K562 (cell line): ENCODE data around the gene PDZRN4. TPM values are rescaled to one million over a fixed set of nuclear protein-coding genes. Genes with fewer than 3 reads are reported as not detected.

Experiments
- CHD1 ChIP-seq: fragments of 200-600 bp; sonication (generic); IDR thresholded peaks from one replicate; pipeline ENCODE4 v1.6.1; 2012; ENCODE audit warnings: mild to moderate bottlenecking, moderate library complexity, low read length, inconsistent platforms
- CTBP1 ChIP-seq: fragments of 450-650 bp; IDR thresholded peaks from 2 replicates; pipeline ENCODE4 v1.6.1; 2016; ENCODE audit warnings: borderline replicate concordance
- MTA1 ChIP-seq: fragments of 450-650 bp; IDR thresholded peaks from 2 replicates; pipeline ENCODE4 v1.6.1; 2017; ENCODE audit warnings: borderline replicate concordance
- RNF2 ChIP-seq: sonication (generic); IDR thresholded peaks from 2 replicates; pipeline ENCODE4 v1.6.1; 2016
- SMAD3 ChIP-seq: fragments of 450-650 bp; formaldehyde crosslinking; conservative IDR thresholded peaks from 2 replicates; pipeline ENCODE4 v1.4.0; 2020; ENCODE audit warnings: mild to moderate bottlenecking
- SMARCA4 ChIP-seq: fragments of 450-650 bp; IDR thresholded peaks from 2 replicates; pipeline ENCODE4 v1.6.1; 2016
- ZNF311 ChIP-seq: fragments of 250-450 bp; sonication (Bioruptor Pico); IDR thresholded peaks from 2 replicates; pipeline ENCODE4 v1.4.0; 2020; ENCODE audit warnings: mild to moderate bottlenecking, moderate library complexity
- polyA plus RNA-seq, 8 experiments: library from polyadenylated mRNA; depleted of rRNA in 4 of 8; stranded (reverse) in 5 of 8; unstranded in 3 of 8; fragments of >200 nt; fragmentation: Nextera tagmentation in 2 of 8; fragmentation: Illumina TruSeq in 1 of 8; extraction: Ambion mirVana in 2 of 8; extraction: Trizol in 1 of 8; gene quantifications; 2 replicates each; pipeline versions ENCODE4 v1.2.1 to v1.2.3, GENCODE V29; 2011 to 2014; ENCODE audit warnings: inconsistent platforms in 1 of 8, missing spikeins in 1 of 8
- total RNA-seq, 7 experiments: library from RNA; depleted of rRNA in 6 of 7; stranded (reverse); fragments of >200 nt in 6 of 7; fragmentation: Illumina TruSeq in 2 of 7; extraction: Trizol in 2 of 7; gene quantifications; 2 replicates each; pipeline versions ENCODE4 v1.2.1 to v1.2.3, GENCODE V29; 2011 to 2021; ENCODE audit warnings: low replicate concordance in 1 of 7
- TF ChIP-seq, protein P1 (sequence below), 3 experiments: fragments of 200-800 bp in 1 of 3; fragments of 250-450 bp in 1 of 3; fragments of 450-650 bp in 1 of 3; sonication (Bioruptor Pico) in 1 of 3; sonication (Bioruptor generic) in 1 of 3; formaldehyde crosslinking in 1 of 3; IDR thresholded peaks; 2 replicates each; pipeline versions ENCODE4 v1.6.1 to v1.8.0; 2016 to 2022; ENCODE audit warnings: mild to moderate bottlenecking in 2 of 3, missing genetic modification characterization in 2 of 3, missing compliant biosample characterization in 1 of 3, moderate library complexity in 1 of 3
- TF ChIP-seq, protein P2 (sequence below): fragments of 150-350 bp; conservative IDR thresholded peaks from 2 replicates; pipeline ENCODE4 v1.6.1; 2014; ENCODE audit warnings: low read length

Gene PDZRN4
- total and polyA plus RNA-seq, 9 of the 15 experiments (the other 6 are each of a cell fraction or from before 2014, with no cell fraction given), result not detected

DNA sequence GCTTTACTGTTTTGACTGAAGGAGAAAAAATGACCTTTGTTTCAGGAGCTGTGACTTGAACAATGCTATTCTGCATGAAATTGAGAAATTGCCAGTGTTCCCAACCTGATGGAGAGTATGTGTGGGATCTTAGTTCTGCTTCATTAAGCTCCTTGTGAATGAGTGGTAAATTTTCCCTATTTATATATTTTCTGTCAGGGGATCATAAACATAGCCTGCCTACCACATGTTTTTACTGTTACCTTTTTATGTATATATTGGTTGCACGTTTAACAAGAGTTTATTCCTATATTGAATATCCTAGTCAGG lies 271.7 kb downstream of the PDZRN4 start (continued):
- TF ChIP-seq, protein P1, sequence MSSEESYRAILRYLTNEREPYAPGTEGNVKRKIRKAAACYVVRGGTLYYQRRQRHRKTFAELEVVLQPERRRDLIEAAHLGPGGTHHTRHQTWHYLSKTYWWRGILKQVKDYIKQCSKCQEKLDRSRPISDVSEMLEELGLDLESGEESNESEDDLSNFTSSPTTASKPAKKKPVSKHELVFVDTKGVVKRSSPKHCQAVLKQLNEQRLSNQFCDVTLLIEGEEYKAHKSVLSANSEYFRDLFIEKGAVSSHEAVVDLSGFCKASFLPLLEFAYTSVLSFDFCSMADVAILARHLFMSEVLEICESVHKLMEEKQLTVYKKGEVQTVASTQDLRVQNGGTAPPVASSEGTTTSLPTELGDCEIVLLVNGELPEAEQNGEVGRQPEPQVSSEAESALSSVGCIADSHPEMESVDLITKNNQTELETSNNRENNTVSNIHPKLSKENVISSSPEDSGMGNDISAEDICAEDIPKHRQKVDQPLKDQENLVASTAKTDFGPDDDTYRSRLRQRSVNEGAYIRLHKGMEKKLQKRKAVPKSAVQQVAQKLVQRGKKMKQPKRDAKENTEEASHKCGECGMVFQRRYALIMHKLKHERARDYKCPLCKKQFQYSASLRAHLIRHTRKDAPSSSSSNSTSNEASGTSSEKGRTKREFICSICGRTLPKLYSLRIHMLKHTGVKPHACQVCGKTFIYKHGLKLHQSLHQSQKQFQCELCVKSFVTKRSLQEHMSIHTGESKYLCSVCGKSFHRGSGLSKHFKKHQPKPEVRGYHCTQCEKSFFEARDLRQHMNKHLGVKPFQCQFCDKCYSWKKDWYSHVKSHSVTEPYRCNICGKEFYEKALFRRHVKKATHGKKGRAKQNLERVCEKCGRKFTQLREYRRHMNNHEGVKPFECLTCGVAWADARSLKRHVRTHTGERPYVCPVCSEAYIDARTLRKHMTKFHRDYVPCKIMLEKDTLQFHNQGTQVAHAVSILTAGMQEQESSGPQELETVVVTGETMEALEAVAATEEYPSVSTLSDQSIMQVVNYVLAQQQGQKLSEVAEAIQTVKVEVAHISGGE (CRISPR knock-in tag; IDR thresholded peaks at IDR 0.05), result no peak
- TF ChIP-seq SMARCA4 (no peak), MTA1 (no peak), CHD1 (no peak), RNF2 (no peak), CTBP1 (no peak), SMAD3 (CRISPR knock-in tag) (no peak), ZNF311 (no peak)
- TF ChIP-seq, protein P2, sequence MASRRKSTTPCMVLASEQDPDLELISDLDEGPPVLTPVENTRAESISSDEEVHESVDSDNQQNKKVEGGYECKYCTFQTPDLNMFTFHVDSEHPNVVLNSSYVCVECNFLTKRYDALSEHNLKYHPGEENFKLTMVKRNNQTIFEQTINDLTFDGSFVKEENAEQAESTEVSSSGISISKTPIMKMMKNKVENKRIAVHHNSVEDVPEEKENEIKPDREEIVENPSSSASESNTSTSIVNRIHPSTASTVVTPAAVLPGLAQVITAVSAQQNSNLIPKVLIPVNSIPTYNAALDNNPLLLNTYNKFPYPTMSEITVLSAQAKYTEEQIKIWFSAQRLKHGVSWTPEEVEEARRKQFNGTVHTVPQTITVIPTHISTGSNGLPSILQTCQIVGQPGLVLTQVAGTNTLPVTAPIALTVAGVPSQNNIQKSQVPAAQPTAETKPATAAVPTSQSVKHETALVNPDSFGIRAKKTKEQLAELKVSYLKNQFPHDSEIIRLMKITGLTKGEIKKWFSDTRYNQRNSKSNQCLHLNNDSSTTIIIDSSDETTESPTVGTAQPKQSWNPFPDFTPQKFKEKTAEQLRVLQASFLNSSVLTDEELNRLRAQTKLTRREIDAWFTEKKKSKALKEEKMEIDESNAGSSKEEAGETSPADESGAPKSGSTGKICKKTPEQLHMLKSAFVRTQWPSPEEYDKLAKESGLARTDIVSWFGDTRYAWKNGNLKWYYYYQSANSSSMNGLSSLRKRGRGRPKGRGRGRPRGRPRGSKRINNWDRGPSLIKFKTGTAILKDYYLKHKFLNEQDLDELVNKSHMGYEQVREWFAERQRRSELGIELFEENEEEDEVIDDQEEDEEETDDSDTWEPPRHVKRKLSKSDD, result no peak
- TF ChIP-seq, all 486 proteins: peak for 0
